T47D (cell line): Measurements from ENCODE around the gene ARL6.

Source experiments
- DNase-seq, 2 experiments: peaks; one replicate each; pipeline versions ENCODE4 v3.0.0 to v3.0.0-alpha.2; 2011 to 2012; ENCODE audit warnings: low read depth in 1 of 2, low spot score in 1 of 2
- JUND ChIP-seq: IDR thresholded peaks from 2 replicates; pipeline ENCODE4 v1.6.1; 2012; ENCODE audit warnings: low read depth
- in situ Hi-C: cut with HindIII; loops from 2 replicates; pipeline ENCODE4 v1.10.0; 2016; ENCODE audit warnings: low sequenced_read_pairs, low pct_unique_long_range_greater_than_20kb

Gene ARL6

GRCh38 chr3:97764407-97765238 lies at the start of gene ARL6:
Gene ARL6, plus strand, starts transcription at chr3:97764758. Its CDS starts 3,350 bp downstream, at chr3:97768108.
- peak; percentile 58 to 88 for DNase-seq
- in situ Hi-C loops: no loop called here
- TF ChIP-seq JUND: no peak

GRCh38 chr3:97719156-97719821 lies 45.3 kb upstream of the ARL6 start:
- peak; percentile 30 to 86 for DNase-seq
- TF ChIP-seq JUND: no peak
- in situ Hi-C loops: no loop called here

GRCh38 chr3:97720417-97720816 lies 44.1 kb upstream of the ARL6 start:
- TF ChIP-seq JUND: no peak
- in situ Hi-C loops: no loop called here
- peak in 1 of 2 experiments; percentile 39 for DNase-seq

- no peak for TF ChIP-seq JUND
- in situ Hi-C loops: no loop called here
- no peak for DNase-seq
Observed at GRCh38 chr3:97721446-97721845, 43.1 kb upstream of the ARL6 start.

GRCh38 chr3:97736928-97737327 lies 27.6 kb upstream of the ARL6 start:
- in situ Hi-C loops: no loop called here
- TF ChIP-seq JUND: no peak
- DNase-seq: no peak

GRCh38 chr3:97738761-97739160 lies 25.8 kb upstream of the ARL6 start:
- no peak for DNase-seq
- in situ Hi-C loops: no loop called here

GRCh38 chr3:97742036-97742435 lies 22.5 kb upstream of the ARL6 start:
- DNase-seq: no peak
- in situ Hi-C loops: no loop called here
- TF ChIP-seq JUND: no peak

More at GRCh38 chr3:97738761-97739160, 25.8 kb upstream of the ARL6 start:
- no peak for TF ChIP-seq JUND

GRCh38 chr3:97744289-97744688 lies 20.3 kb upstream of the ARL6 start:
- in situ Hi-C loops: no loop called here
- TF ChIP-seq JUND: no peak
- DNase-seq: no peak

- TF ChIP-seq JUND: no peak
- in situ Hi-C loops: no loop called here
- no peak for DNase-seq
Observed at GRCh38 chr3:97763586-97764406, 762 bp upstream of the ARL6 start.

GRCh38 chr3:97765336-97765735 lies 778 bp downstream of the ARL6 start:
- in situ Hi-C loops: no loop called here
- no peak for TF ChIP-seq JUND
- no peak for DNase-seq

GRCh38 chr3:97772926-97773325 lies 8.4 kb downstream of the ARL6 start:
- no peak for DNase-seq
- in situ Hi-C loops: no loop called here
- no peak for TF ChIP-seq JUND

GRCh38 chr3:97778152-97778551 lies 13.6 kb downstream of the ARL6 start:
- DNase-seq: no peak
- in situ Hi-C loops: no loop called here
- no peak for TF ChIP-seq JUND
